Tibial artery (tissue), 4 donors: ENCODE data around the gene SLC25A44.

Experiments used
- DNase-seq, 2 donors: peaks; one replicate each; pipeline ENCODE4 v3.0.0-alpha.2; 2019
- H3K27ac ChIP-seq, 2 donors: fragments of 200-600 bp; sonication (generic) in 1 of 2; 1 replicate in 1 of 2; 2 replicates in 1 of 2; pipeline ENCODE4 v1.5.1; 2018 to 2019; ENCODE audit warnings: mild to moderate bottlenecking in 1 of 2
- H3K27me3 ChIP-seq, 2 donors: fragments of 200-600 bp; sonication (generic) in 1 of 2; one replicate each; pipeline versions ENCODE4 v1.5.1 to v1.6.0; 2016 to 2019
- H3K36me3 ChIP-seq, 3 donors: fragments of 200-600 bp; sonication (generic) in 2 of 3; one replicate each; pipeline ENCODE4 v1.5.1; 2016 to 2019; ENCODE audit warnings: mild to moderate bottlenecking in 2 of 3
- H3K4me1 ChIP-seq, 4 donors: fragments of 200-600 bp; sonication (generic) in 2 of 4; 1 replicate in 3 of 4; 2 replicates in 1 of 4; pipeline ENCODE4 v1.5.1; 2016 to 2019
- H3K4me3 ChIP-seq, 2 donors: fragments of 200-600 bp; sonication (generic) in 1 of 2; 1 replicate in 1 of 2; 2 replicates in 1 of 2; pipeline ENCODE4 v1.5.1; 2018 to 2019; ENCODE audit warnings: mild to moderate bottlenecking in 2 of 2
- H3K9me3 ChIP-seq, 3 donors: fragments of 200-600 bp; sonication (generic) in 1 of 3; one replicate each; pipeline ENCODE4 v1.5.1; 2016 to 2019
- intact Hi-C: fragments of 100-400 bp; cut with DNase I; formaldehyde crosslinking; loops from one replicate; pipeline ENCODE4 v1.15.0; 2023; ENCODE audit warnings: low total_unique reads
- TF ChIP-seq, protein P1 (sequence below), 2 experiments: fragments of 200-600 bp in 1 of 2; fragments of 450-650 bp in 1 of 2; IDR thresholded peaks; one replicate each; pipeline ENCODE4 v1.5.1; 2017 to 2019; ENCODE audit warnings: antibody characterized with exemption in 2 of 2, mild to moderate bottlenecking in 1 of 2, moderate library complexity in 1 of 2

The SLC25A44 gene

DNA sequence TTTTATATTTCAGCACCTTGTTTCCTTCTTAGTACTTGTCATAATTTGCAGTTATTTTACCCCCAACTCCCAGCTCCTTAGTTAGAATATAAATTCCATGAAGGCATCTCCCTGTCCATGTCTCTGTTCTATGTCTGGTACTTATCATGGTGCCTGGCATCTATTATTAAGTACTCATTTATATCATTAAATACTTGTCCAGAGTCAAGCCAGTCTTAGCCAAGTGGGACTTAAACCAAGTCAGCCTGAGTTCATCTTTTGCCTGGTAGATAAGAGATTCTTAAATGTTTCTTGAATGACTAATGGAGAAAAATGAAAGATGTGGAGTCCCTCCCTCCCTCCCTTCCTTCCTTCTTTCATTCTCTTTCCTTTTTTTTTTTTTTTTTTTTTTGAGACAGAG is 9.4 kb downstream of the SLC25A44 start:
- DNase-seq: no peak
- H3K36me3 ChIP-seq: peaks cover 11 to 82% (median 24%) of the 10 kb centered on the region in 3 donors
- peaks cover 0 to 4% (median 2%) of the 10 kb centered on the region in 4 donors for H3K4me1 ChIP-seq
- H3K27me3 ChIP-seq: no peaks in the 10 kb centered on the region
- H3K9me3 ChIP-seq: no peaks in the 10 kb centered on the region
- no peak overlapping the region for H3K4me3 ChIP-seq
- intact Hi-C loops: no loop called here
- no peak overlapping the region for H3K27ac ChIP-seq
- TF ChIP-seq, protein P1, sequence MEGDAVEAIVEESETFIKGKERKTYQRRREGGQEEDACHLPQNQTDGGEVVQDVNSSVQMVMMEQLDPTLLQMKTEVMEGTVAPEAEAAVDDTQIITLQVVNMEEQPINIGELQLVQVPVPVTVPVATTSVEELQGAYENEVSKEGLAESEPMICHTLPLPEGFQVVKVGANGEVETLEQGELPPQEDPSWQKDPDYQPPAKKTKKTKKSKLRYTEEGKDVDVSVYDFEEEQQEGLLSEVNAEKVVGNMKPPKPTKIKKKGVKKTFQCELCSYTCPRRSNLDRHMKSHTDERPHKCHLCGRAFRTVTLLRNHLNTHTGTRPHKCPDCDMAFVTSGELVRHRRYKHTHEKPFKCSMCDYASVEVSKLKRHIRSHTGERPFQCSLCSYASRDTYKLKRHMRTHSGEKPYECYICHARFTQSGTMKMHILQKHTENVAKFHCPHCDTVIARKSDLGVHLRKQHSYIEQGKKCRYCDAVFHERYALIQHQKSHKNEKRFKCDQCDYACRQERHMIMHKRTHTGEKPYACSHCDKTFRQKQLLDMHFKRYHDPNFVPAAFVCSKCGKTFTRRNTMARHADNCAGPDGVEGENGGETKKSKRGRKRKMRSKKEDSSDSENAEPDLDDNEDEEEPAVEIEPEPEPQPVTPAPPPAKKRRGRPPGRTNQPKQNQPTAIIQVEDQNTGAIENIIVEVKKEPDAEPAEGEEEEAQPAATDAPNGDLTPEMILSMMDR (IDR thresholded peaks at IDR 0.05): no peak

GRCh38 chr1:156204686-156205085 is 10.8 kb downstream of the SLC25A44 start:
- TF ChIP-seq, protein P1 (IDR thresholded peaks at IDR 0.05): no peak
- intact Hi-C loops: no loop called here
- H3K4me1 ChIP-seq: peaks cover 0 to 4% (median 2%) of the 10 kb centered on the region in 4 donors
- no peak overlapping the region for H3K4me3 ChIP-seq
- H3K9me3 ChIP-seq: no peaks in the 10 kb centered on the region
- DNase-seq: no peak
- peaks cover 18 to 92% (median 23%) of the 10 kb centered on the region in 3 donors for H3K36me3 ChIP-seq
- no peak overlapping the region for H3K27ac ChIP-seq
- H3K27me3 ChIP-seq: no peaks in the 10 kb centered on the region

GRCh38 chr1:156211243-156211642 is 17.3 kb downstream of the SLC25A44 start:
- H3K36me3 ChIP-seq: peaks cover 20 to 52% (median 20%) of the 10 kb centered on the region in 3 donors
- no peak overlapping the region for H3K27ac ChIP-seq
- H3K27me3 ChIP-seq: no peaks in the 10 kb centered on the region
- TF ChIP-seq, protein P1 (IDR thresholded peaks at IDR 0.05): no peak
- peaks cover 0 to 17% (median 13%) of the 10 kb centered on the region in 4 donors for H3K4me1 ChIP-seq
- intact Hi-C loops: loop anchor here (5.0 kb wide), 1 partner anchor 64 kb away; no protein-coding TSS in a partner anchor
- no peak for DNase-seq
- no peak overlapping the region for H3K4me3 ChIP-seq
- no peaks in the 10 kb centered on the region for H3K9me3 ChIP-seq

- H3K27me3 ChIP-seq: no peaks in the 10 kb centered on the region
- peaks cover 0 to 17% (median 13%) of the 10 kb centered on the region in 4 donors for H3K4me1 ChIP-seq
- TF ChIP-seq, protein P1 (IDR thresholded peaks at IDR 0.05): no peak
- peak overlapping the region; percentile 56 to 64 for H3K4me3 ChIP-seq
- no peak for DNase-seq
- intact Hi-C loops: loop anchor here (5.0 kb wide), 1 partner anchor 65 kb away; no protein-coding TSS in a partner anchor
- H3K27ac ChIP-seq: peak overlapping the region; percentile 86 to 89
- H3K9me3 ChIP-seq: no peaks in the 10 kb centered on the region
- H3K36me3 ChIP-seq: peaks cover 16 to 43% (median 20%) of the 10 kb centered on the region in 3 donors
Measured at GRCh38 chr1:156212130-156212529, 18.2 kb downstream of the SLC25A44 start.

DNA sequence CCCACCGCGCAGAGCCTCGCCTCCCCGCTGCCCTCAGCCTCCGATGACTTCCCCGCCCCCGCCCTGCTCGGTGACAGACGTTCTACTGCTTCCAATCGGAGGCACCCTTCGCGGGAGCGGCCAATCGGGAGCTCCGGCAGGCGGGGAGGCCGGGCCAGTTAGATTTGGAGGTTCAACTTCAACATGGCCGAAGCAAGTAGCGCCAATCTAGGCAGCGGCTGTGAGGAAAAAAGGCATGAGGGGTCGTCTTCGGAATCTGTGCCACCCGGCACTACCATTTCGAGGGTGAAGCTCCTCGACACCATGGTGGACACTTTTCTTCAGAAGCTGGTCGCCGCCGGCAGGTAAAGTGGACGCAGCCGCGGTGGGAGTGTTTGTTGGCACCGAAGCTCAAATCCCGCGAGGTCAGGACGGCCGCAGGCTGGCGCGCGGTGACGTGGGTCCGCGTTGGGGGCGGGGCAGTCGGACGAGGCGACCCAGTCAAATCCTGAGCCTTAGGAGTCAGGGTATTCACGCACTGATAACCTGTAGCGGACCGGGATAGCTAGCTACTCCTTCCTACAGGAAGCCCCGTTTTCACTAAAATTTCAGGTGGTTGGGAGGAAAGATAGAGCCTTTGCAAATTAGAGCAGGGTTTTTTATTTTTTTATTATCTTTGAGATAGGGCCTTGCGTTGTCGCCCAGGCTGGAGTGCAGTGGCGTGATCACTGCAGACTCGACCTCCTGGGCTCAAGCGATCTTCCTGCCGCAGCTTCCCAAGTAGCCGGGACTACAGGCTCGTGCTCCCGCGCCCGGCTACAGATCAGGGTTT is 19.1 kb downstream of the SLC25A44 start, which contains the start of gene PMF1:
TSS of gene PMF1 (plus strand) at position 175 of the 811 bp plus-strand sequence. CDS start at position 184, 9 bp downstream.
- peak; percentile 98 to 99 for DNase-seq
- TF ChIP-seq, protein P1 (IDR thresholded peaks at IDR 0.05): no peak
- H3K36me3 ChIP-seq: peaks cover 13 to 34% (median 18%) of the 10 kb centered on the region in 3 donors
- H3K4me3 ChIP-seq: peak within 1 kb of the TSS; percentile 56 to 64
- peaks cover 0 to 26% (median 19%) of the 10 kb centered on the region in 4 donors for H3K4me1 ChIP-seq
- H3K9me3 ChIP-seq: no peaks in the 10 kb centered on the region
- H3K27me3 ChIP-seq: no peaks in the 10 kb centered on the region
- intact Hi-C loops: loop anchor here (1.0 to 5.0 kb wide), 2 partner anchors 19 to 66 kb away; partner anchors contain the start of gene SLC25A44
- peak within 1 kb of the TSS; percentile 86 to 89 for H3K27ac ChIP-seq
